Liver (tissue), 9 donors: ENCODE results near the gene IL26. TPM values are rescaled to one million over a fixed set of nuclear protein-coding genes. Genes with fewer than 3 reads are reported as not detected.

Source experiments
- DNase-seq: peaks from one replicate; pipeline ENCODE4 v3.0.0-alpha.2; 2017; ENCODE audit warnings: low spot score
- H3K27ac ChIP-seq, 2 donors: one replicate each; pipeline ENCODE4 v1.7.0; 2013; ENCODE audit warnings: inconsistent platforms in 2 of 2, low read length in 2 of 2, control low read depth in 1 of 2, low read depth in 1 of 2, mild to moderate bottlenecking in 1 of 2
- H3K27me3 ChIP-seq, 4 donors: one replicate each; pipeline versions ENCODE4 v1.6.1 to v1.7.0; 2013; ENCODE audit warnings: low read length in 3 of 4, inconsistent platforms in 1 of 4, mild to moderate bottlenecking in 1 of 4, moderate library complexity in 1 of 4; ENCODE audit not compliant: control insufficient read depth in 4 of 4, insufficient read depth in 4 of 4
- H3K36me3 ChIP-seq, 4 donors: one replicate each; pipeline versions ENCODE4 v1.6.1 to v1.7.0; 2013; ENCODE audit warnings: low read length in 3 of 4, mild to moderate bottlenecking in 3 of 4, low read depth in 1 of 4, moderate library complexity in 1 of 4; ENCODE audit not compliant: control insufficient read depth in 4 of 4, insufficient read depth in 3 of 4
- H3K4me1 ChIP-seq, 4 donors: one replicate each; pipeline versions ENCODE4 v1.6.1 to v1.7.0; 2013; ENCODE audit warnings: low read length in 3 of 4, mild to moderate bottlenecking in 3 of 4, moderate library complexity in 1 of 4; ENCODE audit not compliant: control insufficient read depth in 4 of 4, insufficient read depth in 4 of 4
- H3K4me3 ChIP-seq, 3 donors: one replicate each; pipeline versions ENCODE4 v1.6.1 to v1.7.0; 2013; ENCODE audit warnings: low read length in 3 of 3, control low read depth in 1 of 3, low read depth in 1 of 3, mild to moderate bottlenecking in 1 of 3
- H3K9ac ChIP-seq, 2 donors: one replicate each; pipeline ENCODE4 v1.7.0; 2013; ENCODE audit warnings: low read length in 2 of 2, mild to moderate bottlenecking in 2 of 2, moderate library complexity in 2 of 2, control low read depth in 1 of 2, low read depth in 1 of 2
- H3K9me3 ChIP-seq, 4 donors: one replicate each; pipeline versions ENCODE4 v1.6.1 to v1.7.0; 2013; ENCODE audit warnings: low read length in 3 of 4; ENCODE audit not compliant: control insufficient read depth in 4 of 4
- ATF3 ChIP-seq: IDR thresholded peaks from 2 replicates; pipeline ENCODE4 v1.6.1; 2016; ENCODE audit warnings: antibody characterized with exemption
- EGR1 ChIP-seq, 2 donors: IDR thresholded peaks; 2 replicates each; pipeline ENCODE4 v1.6.1; 2016 to 2018; ENCODE audit warnings: antibody characterized with exemption in 2 of 2, low read depth in 2 of 2
- FOXA1 ChIP-seq: IDR thresholded peaks from 2 replicates; pipeline ENCODE4 v1.6.1; 2016; ENCODE audit warnings: antibody characterized with exemption
- FOXA2 ChIP-seq: IDR thresholded peaks from 2 replicates; pipeline ENCODE4 v1.6.1; 2016; ENCODE audit warnings: antibody characterized with exemption
- GABPA ChIP-seq, 2 donors: IDR thresholded peaks in 1 of 2; conservative IDR thresholded peaks in 1 of 2; 2 replicates each; pipeline ENCODE4 v1.6.1; 2016; ENCODE audit warnings: antibody characterized with exemption in 2 of 2, mild to moderate bottlenecking in 1 of 2, moderate library complexity in 1 of 2
- HNF4A ChIP-seq, 2 donors: conservative IDR thresholded peaks; 2 replicates each; pipeline ENCODE4 v1.6.1; 2016; ENCODE audit warnings: antibody characterized with exemption in 2 of 2, mild to moderate bottlenecking in 2 of 2
- HNF4G ChIP-seq: IDR thresholded peaks from 2 replicates; pipeline ENCODE4 v1.6.1; 2016; ENCODE audit warnings: antibody characterized with exemption
- JUND ChIP-seq, 2 donors: IDR thresholded peaks; 2 replicates each; pipeline ENCODE4 v1.6.1; 2016; ENCODE audit warnings: antibody characterized with exemption in 2 of 2
- MAX ChIP-seq: IDR thresholded peaks from 2 replicates; pipeline ENCODE4 v1.6.1; 2016; ENCODE audit warnings: antibody characterized with exemption
- NR2F2 ChIP-seq: IDR thresholded peaks from 2 replicates; pipeline ENCODE4 v1.6.1; 2016; ENCODE audit warnings: antibody characterized with exemption
- RAD21 ChIP-seq, 2 donors: IDR thresholded peaks; 2 replicates each; pipeline ENCODE4 v1.6.1; 2016; ENCODE audit warnings: antibody characterized with exemption in 2 of 2, mild to moderate bottlenecking in 2 of 2
- REST ChIP-seq: IDR thresholded peaks from 2 replicates; pipeline ENCODE4 v1.6.1; 2016; ENCODE audit warnings: antibody characterized with exemption, mild to moderate bottlenecking
- RXRA ChIP-seq, 2 donors: IDR thresholded peaks; 2 replicates each; pipeline ENCODE4 v1.6.1; 2017 to 2018; ENCODE audit warnings: antibody characterized with exemption in 2 of 2, mild to moderate bottlenecking in 1 of 2
- SP1 ChIP-seq: IDR thresholded peaks from 2 replicates; pipeline ENCODE4 v1.6.1; 2018; ENCODE audit warnings: antibody characterized with exemption, mild to moderate bottlenecking
- TAF1 ChIP-seq: conservative IDR thresholded peaks from 2 replicates; pipeline ENCODE4 v1.6.1; 2016; ENCODE audit warnings: antibody characterized with exemption, mild to moderate bottlenecking
- YY1 ChIP-seq: IDR thresholded peaks from 2 replicates; pipeline ENCODE4 v1.6.1; 2016; ENCODE audit warnings: antibody characterized with exemption, mild to moderate bottlenecking
- ZBTB33 ChIP-seq: IDR thresholded peaks from 2 replicates; pipeline ENCODE4 v1.6.1; 2016; ENCODE audit warnings: antibody characterized with exemption
- WGBS: extraction: QIAGEN DNeasy Blood & Tissue Kit; methylation state at CpG from one replicate; pipeline ENCODE4 v1.1.7; 2013; 5-methylcytosine and 5-hydroxymethylcytosine counted together
- polyA plus RNA-seq, 2 donors: library from polyadenylated mRNA; stranded (reverse) in 1 of 2; unstranded in 1 of 2; fragments of 200-250 nt in 1 of 2; fragments of >200 nt in 1 of 2; fragmentation: Nextera tagmentation in 1 of 2; extraction: Ambion mirVana in 1 of 2; gene quantifications; one replicate each; pipeline versions ENCODE4 v1.2.1 to v1.2.3, GENCODE V29; 2013 to 2015
- total RNA-seq, 2 donors: library from RNA; depleted of rRNA; stranded (reverse); fragments of >200 nt; gene quantifications; one replicate each; pipeline ENCODE4 v1.2.3, GENCODE V29; 2014
- TF ChIP-seq, protein P1 (sequence below): fragments of 150-350 bp; IDR thresholded peaks from 2 replicates; pipeline ENCODE4 v1.5.1; 2017; ENCODE audit warnings: improper control_type of control experiment, low read depth, low read length; ENCODE audit not compliant: missing input control
- donor health status: healthy.
- donor health status: healthy.
- donor health status: healthy.
- donor health status: healthy.
- donor health status: healthy.

Gene IL26
- total and polyA plus RNA-seq, 4 donors, result not detected

GRCh38 chr12:68173792-68174191 is 51.8 kb downstream of the IL26 start:
- Histone ChIP-seq H3K27me3 (no peaks in the 10 kb centered on the region), H3K4me3 (no peak overlapping the region), H3K4me1 (no peaks in the 10 kb centered on the region), H3K9me3 (peaks cover 0 to 4% (median 0%) of the 10 kb centered on the region in 4 donors), H3K36me3 (no peaks in the 10 kb centered on the region), H3K9ac (no peak overlapping the region), H3K27ac (no peak overlapping the region)
- TF ChIP-seq REST, result no peak
- no peak for TF ChIP-seq SP1
- no peak for TF ChIP-seq RAD21 (IDR thresholded peaks at IDR 0.05)
- TF ChIP-seq FOXA2, result no peak
- TF ChIP-seq MAX, result no peak
- TF ChIP-seq HNF4A (conservative IDR thresholded peaks at IDR 0.05), result no peak
- no peak for TF ChIP-seq JUND (IDR thresholded peaks at IDR 0.05)
- TF ChIP-seq YY1, result no peak
- TF ChIP-seq EGR1 (IDR thresholded peaks at IDR 0.05; ENCODE audit: low read depth in 2 of 2), result no peak
- no peak for TF ChIP-seq TAF1
- no peak for TF ChIP-seq ZBTB33
- TF ChIP-seq RXRA (IDR thresholded peaks at IDR 0.05), result no peak
- TF ChIP-seq, protein P1, sequence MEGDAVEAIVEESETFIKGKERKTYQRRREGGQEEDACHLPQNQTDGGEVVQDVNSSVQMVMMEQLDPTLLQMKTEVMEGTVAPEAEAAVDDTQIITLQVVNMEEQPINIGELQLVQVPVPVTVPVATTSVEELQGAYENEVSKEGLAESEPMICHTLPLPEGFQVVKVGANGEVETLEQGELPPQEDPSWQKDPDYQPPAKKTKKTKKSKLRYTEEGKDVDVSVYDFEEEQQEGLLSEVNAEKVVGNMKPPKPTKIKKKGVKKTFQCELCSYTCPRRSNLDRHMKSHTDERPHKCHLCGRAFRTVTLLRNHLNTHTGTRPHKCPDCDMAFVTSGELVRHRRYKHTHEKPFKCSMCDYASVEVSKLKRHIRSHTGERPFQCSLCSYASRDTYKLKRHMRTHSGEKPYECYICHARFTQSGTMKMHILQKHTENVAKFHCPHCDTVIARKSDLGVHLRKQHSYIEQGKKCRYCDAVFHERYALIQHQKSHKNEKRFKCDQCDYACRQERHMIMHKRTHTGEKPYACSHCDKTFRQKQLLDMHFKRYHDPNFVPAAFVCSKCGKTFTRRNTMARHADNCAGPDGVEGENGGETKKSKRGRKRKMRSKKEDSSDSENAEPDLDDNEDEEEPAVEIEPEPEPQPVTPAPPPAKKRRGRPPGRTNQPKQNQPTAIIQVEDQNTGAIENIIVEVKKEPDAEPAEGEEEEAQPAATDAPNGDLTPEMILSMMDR, result no peak
- no peak for TF ChIP-seq ATF3
- no peak for TF ChIP-seq NR2F2
- no peak for TF ChIP-seq FOXA1
- TF ChIP-seq HNF4G, result no peak
- TF ChIP-seq GABPA (IDR thresholded peaks at IDR 0.05 in 1 of 2, conservative IDR thresholded peaks at IDR 0.05 in 1 of 2), result no peak
- DNase-seq, result no peak

DNA sequence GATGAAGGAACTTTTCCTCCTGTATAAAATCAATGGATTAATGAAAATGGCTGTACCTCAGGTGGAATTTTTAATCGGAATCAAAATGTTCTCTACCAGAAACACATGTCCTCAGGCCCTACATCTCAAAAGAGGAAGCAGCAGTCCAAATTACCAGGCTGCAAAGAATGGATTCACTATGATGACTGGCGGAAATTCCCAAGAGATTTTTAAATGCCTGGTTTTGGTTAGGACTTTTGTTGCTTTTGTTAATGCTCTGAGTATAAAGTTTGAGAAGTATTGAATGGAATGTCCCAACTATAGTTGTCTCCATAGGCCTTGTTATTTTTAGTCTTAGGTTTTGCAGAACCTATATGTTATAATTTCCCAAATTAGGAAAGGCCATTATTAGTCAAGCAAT is 54.9 kb downstream of the IL26 start:
- 90% methylated on average over 2 of the region's 2 CpGs for WGBS
- DNase-seq, result no peak

More for the DNA sequence above, 54.9 kb downstream of the IL26 start:
- H3K27me3 ChIP-seq, result no peaks in the 10 kb centered on the region
- no peaks in the 10 kb centered on the region for H3K4me1 ChIP-seq
- H3K4me3 ChIP-seq, result no peak overlapping the region
- no peaks in the 10 kb centered on the region for H3K36me3 ChIP-seq
- H3K9ac ChIP-seq, result no peak overlapping the region
- H3K27ac ChIP-seq, result no peak overlapping the region
- TF ChIP-seq SP1 (no peak), RAD21 (IDR thresholded peaks at IDR 0.05) (no peak), EGR1 (IDR thresholded peaks at IDR 0.05; ENCODE audit: low read depth in 2 of 2) (no peak), FOXA1 (no peak), REST (no peak)
- peaks cover 0 to 4% (median 0%) of the 10 kb centered on the region in 4 donors for H3K9me3 ChIP-seq
